Transverse colon (tissue), 3 donors: ENCODE results near the gene LGR6.

Experiments
- CTCF ChIP-seq, 5 experiments: fragments of 200-600 bp in 3 of 5; fragments of 450-650 bp in 2 of 5; sonication (generic) in 3 of 5; IDR thresholded peaks; 1 replicate in 2 of 5; 2 replicates in 3 of 5; pipeline ENCODE4 v1.5.1; 2016 to 2017; ENCODE audit warnings: antibody characterized with exemption in 5 of 5, inconsistent platforms in 3 of 5, mild to moderate bottlenecking in 2 of 5, moderate library complexity in 1 of 5
- POLR2A ChIP-seq: fragments of 450-650 bp; IDR thresholded peaks from one replicate; pipeline ENCODE4 v1.6.1; 2016; ENCODE audit warnings: antibody characterized with exemption, mild to moderate bottlenecking, moderate library complexity

- TF ChIP-seq CTCF (IDR thresholded peaks at IDR 0.05) (peak in 1 of 5 experiments; percentile 23), POLR2A (no peak)
These were observed 12.1 kb downstream of the LGR6 start for GRCh38 chr1:202205523-202206190.
